Measurements from ENCODE around the gene EPB41L3. TPM values are rescaled to one million over a fixed set of nuclear protein-coding genes. Genes with fewer than 3 reads are reported as not detected.

The EPB41L3 gene
- total RNA-seq, 4 donors from 2014 or later: 28.8 to 41.4 (median 37.2) TPM

DNA sequence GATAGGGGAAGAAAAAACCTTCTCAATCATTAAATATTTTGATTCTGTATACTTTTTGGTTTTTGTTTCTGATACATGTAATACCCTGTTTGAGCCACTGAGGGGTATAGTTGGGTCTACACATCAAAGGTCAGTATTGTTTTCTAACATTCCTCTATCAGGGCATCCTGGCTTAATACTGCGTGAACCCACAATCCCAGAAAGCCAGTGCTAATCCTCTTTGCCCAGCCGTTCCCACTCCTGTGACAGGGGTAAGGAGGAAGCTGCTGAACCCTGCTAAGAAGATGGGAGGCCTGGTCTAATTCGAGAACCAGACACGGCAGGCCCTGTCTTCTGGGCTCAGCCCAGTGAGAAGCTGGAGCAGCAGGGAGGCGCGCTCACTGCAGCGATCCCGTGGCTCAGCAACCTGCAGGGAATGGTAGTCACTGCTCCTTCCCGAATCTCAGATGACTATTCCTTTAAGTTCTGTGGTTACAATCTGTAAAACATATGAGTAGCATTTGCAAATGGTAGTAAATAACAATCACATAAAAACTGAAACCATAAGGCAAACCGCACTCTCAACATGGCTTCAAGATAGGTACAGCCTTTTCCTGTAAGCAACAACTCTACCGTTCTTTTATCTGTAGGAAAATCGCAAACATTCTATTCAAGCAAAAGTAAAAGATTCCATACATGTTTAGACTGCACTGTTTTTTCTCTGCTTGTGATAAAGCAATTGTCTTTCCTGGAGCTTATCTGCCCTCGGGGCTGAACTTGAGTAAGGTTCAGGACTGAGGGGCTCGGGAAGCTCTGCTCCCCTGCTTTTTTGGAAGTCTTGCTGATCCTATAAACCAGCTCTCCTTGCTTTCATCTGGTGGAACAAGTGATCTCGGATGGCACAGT, 87.0 kb downstream of the EPB41L3 start:
- H3K4me1 ChIP-seq: peaks cover 0 to 10% (median 0%) of the 10 kb centered on the region in 3 donors
- no peaks in the 10 kb centered on the region for H3K36me3 ChIP-seq
- no peak for DNase-seq
- H3K4me3 ChIP-seq: peak overlapping the region in 2 of 4 donors; percentile 15 to 27
- no peaks in the 10 kb centered on the region for H3K9me3 ChIP-seq
- H3K27me3 ChIP-seq: no peaks in the 10 kb centered on the region
- TF ChIP-seq, protein P1, sequence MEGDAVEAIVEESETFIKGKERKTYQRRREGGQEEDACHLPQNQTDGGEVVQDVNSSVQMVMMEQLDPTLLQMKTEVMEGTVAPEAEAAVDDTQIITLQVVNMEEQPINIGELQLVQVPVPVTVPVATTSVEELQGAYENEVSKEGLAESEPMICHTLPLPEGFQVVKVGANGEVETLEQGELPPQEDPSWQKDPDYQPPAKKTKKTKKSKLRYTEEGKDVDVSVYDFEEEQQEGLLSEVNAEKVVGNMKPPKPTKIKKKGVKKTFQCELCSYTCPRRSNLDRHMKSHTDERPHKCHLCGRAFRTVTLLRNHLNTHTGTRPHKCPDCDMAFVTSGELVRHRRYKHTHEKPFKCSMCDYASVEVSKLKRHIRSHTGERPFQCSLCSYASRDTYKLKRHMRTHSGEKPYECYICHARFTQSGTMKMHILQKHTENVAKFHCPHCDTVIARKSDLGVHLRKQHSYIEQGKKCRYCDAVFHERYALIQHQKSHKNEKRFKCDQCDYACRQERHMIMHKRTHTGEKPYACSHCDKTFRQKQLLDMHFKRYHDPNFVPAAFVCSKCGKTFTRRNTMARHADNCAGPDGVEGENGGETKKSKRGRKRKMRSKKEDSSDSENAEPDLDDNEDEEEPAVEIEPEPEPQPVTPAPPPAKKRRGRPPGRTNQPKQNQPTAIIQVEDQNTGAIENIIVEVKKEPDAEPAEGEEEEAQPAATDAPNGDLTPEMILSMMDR (IDR thresholded peaks at IDR 0.05): peak in 3 of 6 experiments; percentile 28 to 35 (median 32)
- TF ChIP-seq POLR2A (IDR thresholded peaks at IDR 0.05): no peak
- intact Hi-C loops (cut with DNase I): no loop called here
- H3K27ac ChIP-seq: peak overlapping the region in 2 of 4 donors; percentile 38 to 51
- 40 to 61% methylated on average over 10 to 12 of the region's 15 CpGs for WGBS, 2 donors

DNA sequence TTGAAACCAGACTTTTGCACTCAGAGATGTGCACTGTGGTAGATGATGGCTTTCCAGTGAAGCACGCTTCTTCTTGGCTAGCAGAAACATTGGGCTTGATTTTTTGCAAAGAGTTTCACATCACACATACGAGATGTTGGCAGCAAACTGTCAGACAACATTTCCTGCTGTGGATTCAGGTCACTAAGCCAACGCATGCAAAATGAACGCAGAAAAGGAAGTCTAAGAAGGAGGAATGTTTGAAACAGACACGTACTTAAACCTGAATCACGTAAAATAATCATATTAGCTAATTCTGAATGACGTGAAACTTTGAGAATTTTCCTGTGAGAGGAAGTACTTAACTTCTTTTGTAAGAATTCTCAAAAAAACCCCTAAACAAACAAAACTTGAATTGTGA, 88.1 kb downstream of the EPB41L3 start:
- Histone ChIP-seq H3K4me1 (peaks cover 0 to 10% (median 0%) of the 10 kb centered on the region in 3 donors), H3K9me3 (no peaks in the 10 kb centered on the region), H3K36me3 (no peaks in the 10 kb centered on the region), H3K27me3 (no peaks in the 10 kb centered on the region), H3K4me3 (no peak overlapping the region), H3K27ac (no peak overlapping the region)
- DNase-seq: no peak
- intact Hi-C loops (cut with DNase I): no loop called here
- WGBS, 2 donors: 63 to 64% methylated on average over 7 of the region's 7 CpGs
- no peak for TF ChIP-seq POLR2A (IDR thresholded peaks at IDR 0.05)
- TF ChIP-seq, protein P1 (IDR thresholded peaks at IDR 0.05): no peak

DNA sequence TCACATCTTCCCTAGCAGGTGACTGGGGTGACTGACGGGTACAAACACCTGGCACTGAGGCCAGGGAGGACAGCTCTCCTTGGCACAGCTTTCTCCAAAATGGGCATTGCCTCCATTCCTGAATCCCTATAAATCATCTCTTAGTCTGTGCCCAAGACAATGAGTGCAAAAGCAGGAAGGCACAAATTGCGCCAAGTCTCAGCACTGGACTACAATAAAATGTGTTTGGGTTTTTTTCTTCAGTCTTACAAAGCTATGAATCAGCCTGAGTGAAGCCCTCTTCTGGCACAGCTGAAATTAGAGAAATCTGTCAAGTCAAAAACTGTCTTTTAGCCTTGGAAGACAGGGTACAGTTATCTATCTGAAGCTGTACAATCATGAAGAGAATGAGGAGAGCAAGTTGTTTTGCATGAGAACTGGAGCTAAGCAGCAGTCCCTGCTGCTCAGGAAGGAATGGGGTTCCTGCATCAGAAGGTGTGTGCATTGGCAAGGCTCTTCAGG, 90.8 kb downstream of the EPB41L3 start:
- TF ChIP-seq, protein P1 (IDR thresholded peaks at IDR 0.05): no peak
- TF ChIP-seq POLR2A (IDR thresholded peaks at IDR 0.05): no peak
- no peaks in the 10 kb centered on the region for H3K27me3 ChIP-seq
- no peak overlapping the region for H3K4me3 ChIP-seq
- H3K9me3 ChIP-seq: no peaks in the 10 kb centered on the region
- H3K4me1 ChIP-seq: peaks cover 0 to 10% (median 0%) of the 10 kb centered on the region in 3 donors
- intact Hi-C loops (cut with DNase I): no loop called here
- H3K27ac ChIP-seq: no peak overlapping the region
- WGBS, 2 donors: 46 to 66% methylated on average over 2 of the region's 2 CpGs
- no peak for DNase-seq
- no peaks in the 10 kb centered on the region for H3K36me3 ChIP-seq

DNA sequence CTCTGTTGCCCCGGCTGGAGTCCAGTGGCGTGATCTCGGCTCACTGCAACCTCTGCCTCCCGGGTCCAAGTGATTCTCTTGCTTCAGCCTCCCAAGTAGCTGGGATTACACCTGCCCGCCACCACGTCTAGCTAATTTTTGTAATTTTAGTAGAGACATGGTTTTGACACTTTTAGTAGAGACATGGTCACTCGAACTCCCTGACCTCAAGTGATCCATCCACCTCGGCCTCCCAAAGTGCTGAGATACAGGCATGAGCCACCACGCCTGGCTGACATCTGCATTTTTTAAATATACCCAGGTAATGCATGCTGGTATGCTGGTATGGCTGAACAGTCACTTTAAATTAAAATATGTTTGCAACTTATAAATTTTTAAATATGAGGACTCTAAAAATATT, 91.9 kb downstream of the EPB41L3 start:
- H3K27ac ChIP-seq: no peak overlapping the region
- no peaks in the 10 kb centered on the region for H3K9me3 ChIP-seq
- no peak overlapping the region for H3K4me3 ChIP-seq
- peaks cover 0 to 3% (median 0%) of the 10 kb centered on the region in 3 donors for H3K4me1 ChIP-seq
- no peak for DNase-seq
- WGBS, 2 donors: 89 to 91% methylated on average over 9 of the region's 9 CpGs
- H3K27me3 ChIP-seq: no peaks in the 10 kb centered on the region
- H3K36me3 ChIP-seq: no peaks in the 10 kb centered on the region
- TF ChIP-seq, protein P1 (IDR thresholded peaks at IDR 0.05): no peak
- TF ChIP-seq POLR2A (IDR thresholded peaks at IDR 0.05): no peak
- intact Hi-C loops (cut with DNase I): no loop called here

DNA sequence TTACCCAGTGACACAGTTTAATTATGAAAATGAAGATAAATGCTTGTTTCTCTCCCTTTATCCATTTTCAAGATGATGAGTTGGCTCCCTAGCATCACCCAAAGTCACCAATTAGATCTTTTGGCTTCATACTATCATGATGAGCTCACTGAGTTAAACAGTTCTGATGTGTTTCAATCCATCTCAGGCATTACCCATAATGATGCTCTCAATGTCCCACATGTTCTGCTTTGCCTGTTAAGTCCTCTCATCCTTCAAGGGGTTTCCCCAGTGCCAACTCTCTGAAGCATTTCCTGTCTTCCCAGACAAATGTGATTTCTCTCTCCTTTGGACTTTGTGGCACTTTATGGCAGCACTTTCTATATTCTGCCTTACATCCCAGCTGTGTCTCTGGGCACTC, 92.6 kb downstream of the EPB41L3 start:
- TF ChIP-seq, protein P1 (IDR thresholded peaks at IDR 0.05): no peak
- no peak for TF ChIP-seq POLR2A (IDR thresholded peaks at IDR 0.05)
- Histone ChIP-seq H3K4me1 (no peaks in the 10 kb centered on the region), H3K27me3 (no peaks in the 10 kb centered on the region), H3K27ac (no peak overlapping the region), H3K4me3 (no peak overlapping the region), H3K9me3 (no peaks in the 10 kb centered on the region), H3K36me3 (no peaks in the 10 kb centered on the region)
- intact Hi-C loops (cut with DNase I): no loop called here
- DNase-seq: no peak

All from esophagus squamous epithelium (tissue), 5 donors.